H9 (cell line): Measurements from ENCODE around the gene OR8D2. TPM values are rescaled to one million over a fixed set of nuclear protein-coding genes. Genes with fewer than 3 reads are reported as not detected.

Experiments used
- DNase-seq: peaks from one replicate; pipeline ENCODE4 v3.0.0-alpha.2; 2017
- H2AFZ ChIP-seq: one replicate; pipeline ENCODE4 v1.6.1; 2013; ENCODE audit warnings: mild to moderate bottlenecking, low read length, control low read depth, moderate library complexity
- H2AK5ac ChIP-seq: 2 replicates; pipeline ENCODE4 v1.6.1; 2013; ENCODE audit warnings: low read length, control low read depth, mixed read lengths; ENCODE audit not compliant: insufficient read length
- H2BK120ac ChIP-seq: one replicate; pipeline ENCODE4 v1.6.1; 2013; ENCODE audit warnings: low read depth, mild to moderate bottlenecking, low read length, control low read depth, inconsistent platforms; ENCODE audit not compliant: poor library complexity, severe bottlenecking
- H2BK12ac ChIP-seq: 2 replicates; pipeline ENCODE4 v1.6.1; 2013; ENCODE audit warnings: low read length, control low read depth, mixed read lengths, low read depth; ENCODE audit not compliant: insufficient read length
- H2BK15ac ChIP-seq: 2 replicates; pipeline ENCODE4 v1.6.1; 2013; ENCODE audit warnings: low read depth, low read length, control low read depth
- H2BK20ac ChIP-seq: one replicate; pipeline ENCODE4 v1.6.1; 2013; ENCODE audit warnings: low read depth, mild to moderate bottlenecking, low read length, control low read depth, inconsistent platforms; ENCODE audit not compliant: poor library complexity, severe bottlenecking
- H2BK5ac ChIP-seq: 2 replicates; pipeline ENCODE4 v1.6.1; 2013; ENCODE audit warnings: low read length, control low read depth, mixed read lengths; ENCODE audit not compliant: insufficient read length
- H3K14ac ChIP-seq: 2 replicates; pipeline ENCODE4 v1.6.1; 2013; ENCODE audit warnings: low read length, control low read depth; ENCODE audit not compliant: insufficient read depth
- H3K18ac ChIP-seq: 2 replicates; pipeline ENCODE4 v1.6.1; 2013; ENCODE audit warnings: low read depth, mild to moderate bottlenecking, mixed read lengths, low read length, control low read depth; ENCODE audit not compliant: insufficient read length
- H3K23ac ChIP-seq: 2 replicates; pipeline ENCODE4 v1.6.1; 2013; ENCODE audit warnings: low read length, control low read depth, mixed read lengths, low read depth; ENCODE audit not compliant: insufficient read length
- H3K23me2 ChIP-seq: 2 replicates; pipeline ENCODE4 v1.6.1; 2013; ENCODE audit warnings: low read depth, mild to moderate bottlenecking, mixed read lengths, low read length, control low read depth; ENCODE audit not compliant: insufficient read length, poor library complexity, severe bottlenecking
- H3K27ac ChIP-seq: 2 replicates; pipeline ENCODE4 v1.5.1; 2013; ENCODE audit warnings: low read length, control low read depth, mixed read lengths, low read depth; ENCODE audit not compliant: insufficient read length
- H3K27me3 ChIP-seq: 2 replicates; pipeline ENCODE4 v1.6.1; 2013; ENCODE audit warnings: low read length, control low read depth, inconsistent platforms; ENCODE audit not compliant: insufficient read depth
- H3K4ac ChIP-seq: 2 replicates; pipeline ENCODE4 v1.6.1; 2013; ENCODE audit warnings: low read depth, mild to moderate bottlenecking, control low read depth, inconsistent platforms, low read length, moderate library complexity
- H3K4me1 ChIP-seq: 2 replicates; pipeline ENCODE4 v1.6.1; 2013; ENCODE audit warnings: low read length, control low read depth, inconsistent platforms; ENCODE audit not compliant: insufficient read depth
- H3K4me2 ChIP-seq: 2 replicates; pipeline ENCODE4 v1.6.1; 2013; ENCODE audit warnings: low read length, control low read depth, mixed read lengths; ENCODE audit not compliant: insufficient read length, insufficient read depth
- H3K56ac ChIP-seq: 2 replicates; pipeline ENCODE4 v1.6.1; 2013; ENCODE audit warnings: low read depth, mild to moderate bottlenecking, mixed read lengths, low read length, control low read depth; ENCODE audit not compliant: insufficient read length
- H3K79me1 ChIP-seq: 2 replicates; pipeline ENCODE4 v1.6.1; 2013; ENCODE audit warnings: low read depth, mild to moderate bottlenecking, moderate library complexity, low read length, control low read depth, inconsistent platforms; ENCODE audit not compliant: insufficient read depth, poor library complexity, severe bottlenecking
- H3K79me2 ChIP-seq: 2 replicates; pipeline ENCODE4 v1.6.1; 2013; ENCODE audit warnings: low read length, control low read depth, inconsistent platforms; ENCODE audit not compliant: insufficient read depth
- H3K9ac ChIP-seq: 2 replicates; pipeline ENCODE4 v1.6.1; 2013; ENCODE audit warnings: low read length, control low read depth, mixed read lengths; ENCODE audit not compliant: insufficient read length; ENCODE audit errors: extremely low read depth
- H3K9me3 ChIP-seq: one replicate; pipeline ENCODE4 v1.6.1; 2013; ENCODE audit warnings: low read depth, low read length, inconsistent platforms; ENCODE audit not compliant: control insufficient read depth
- H3T11ph ChIP-seq: one replicate; pipeline ENCODE4 v1.6.1; 2013; ENCODE audit warnings: mild to moderate bottlenecking, low read length, control low read depth, inconsistent platforms
- H4K20me1 ChIP-seq: one replicate; pipeline ENCODE4 v1.6.1; 2013; ENCODE audit not compliant: control insufficient read depth, insufficient read length, insufficient read depth
- H4K5ac ChIP-seq: 2 replicates; pipeline ENCODE4 v1.6.1; 2013; ENCODE audit warnings: low read depth, mild to moderate bottlenecking, mixed read lengths, low read length, control low read depth; ENCODE audit not compliant: insufficient read length
- H4K8ac ChIP-seq: replicated peaks from 2 replicates; pipeline ENCODE4 v1.6.1; 2013; ENCODE audit warnings: low read length, control low read depth, mixed read lengths, low read depth; ENCODE audit not compliant: insufficient read length
- H4K91ac ChIP-seq: 2 replicates; pipeline ENCODE4 v1.6.1; 2013; ENCODE audit warnings: low read depth, mild to moderate bottlenecking, moderate library complexity, mixed read lengths, low read length, control low read depth; ENCODE audit not compliant: insufficient read length
- H3K27ac Mint-ChIP-seq, 3 experiments: 2 replicates in 2 of 3; 3 replicates in 1 of 3; pipeline ENCODE4 v1.8.0; 2020 to 2021; ENCODE audit warnings: mixed read lengths in 3 of 3, mild to moderate bottlenecking in 1 of 3, moderate library complexity in 1 of 3
- H3K27me3 Mint-ChIP-seq: 2 replicates; pipeline ENCODE4 v1.8.0; 2021; ENCODE audit warnings: low read depth, mild to moderate bottlenecking, moderate library complexity, mixed read lengths
- H3K36me3 Mint-ChIP-seq, 3 experiments: 2 replicates in 2 of 3; 3 replicates in 1 of 3; pipeline ENCODE4 v1.8.0; 2020 to 2021; ENCODE audit warnings: low read depth in 3 of 3, mixed read lengths in 3 of 3; ENCODE audit not compliant: insufficient read depth in 1 of 3
- H3K4me1 Mint-ChIP-seq, 2 experiments: 2 replicates each; pipeline ENCODE4 v1.8.0; 2020; ENCODE audit warnings: mixed read lengths in 2 of 2
- H3K4me3 Mint-ChIP-seq, 2 experiments: 2 replicates in 1 of 2; 3 replicates in 1 of 2; pipeline ENCODE4 v1.8.0; 2020 to 2021; ENCODE audit warnings: mild to moderate bottlenecking in 2 of 2, mixed read lengths in 2 of 2, moderate library complexity in 1 of 2
- H3K9me3 Mint-ChIP-seq, 2 experiments: 2 replicates in 1 of 2; 3 replicates in 1 of 2; pipeline ENCODE4 v1.8.0; 2020; ENCODE audit warnings: mild to moderate bottlenecking in 2 of 2, mixed read lengths in 2 of 2, moderate library complexity in 1 of 2
- CTCF ChIP-seq: fragments of 200-600 bp; sonication (generic); conservative IDR thresholded peaks from 3 replicates; pipeline ENCODE4 v1.8.0; 2021; ENCODE audit warnings: antibody characterized with exemption, mild to moderate bottlenecking
- WGBS: extraction: QIAGEN DNeasy Blood & Tissue Kit; methylation state at CpG from one replicate; pipeline ENCODE4 v1.1.7; 2013; ENCODE audit warnings: missing lambda C conversion rate, low lambda C conversion rate, mixed read lengths; ENCODE audit not compliant: insufficient read length; ENCODE audit errors: extremely low coverage; 5-methylcytosine and 5-hydroxymethylcytosine counted together
- total RNA-seq: library from RNA; stranded (reverse); gene quantifications from 2 replicates; pipeline ENCODE4 v1.2.1, GENCODE V29; 2021

OR8D2 gene
- total RNA-seq, 1 experiment from 2014 or later: not detected

DNA sequence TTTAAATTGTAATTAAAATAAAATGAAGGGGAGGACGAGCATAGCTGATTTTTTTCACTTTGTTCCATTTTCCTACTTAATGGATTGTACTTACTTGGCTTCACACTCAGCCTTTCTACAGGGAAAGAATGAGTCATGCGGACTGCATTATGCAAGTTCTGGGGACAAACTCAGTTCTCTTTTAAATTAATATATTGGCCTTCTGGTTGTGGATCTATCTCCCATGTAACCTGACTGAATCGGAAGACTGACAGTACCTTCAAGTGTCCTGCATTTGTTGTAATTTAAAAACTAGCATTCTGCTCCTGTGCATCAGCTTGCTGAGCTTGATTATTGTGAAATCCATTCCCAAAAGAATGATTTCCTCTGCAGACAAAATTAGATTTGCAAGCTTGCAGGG is 18.4 kb downstream of the OR8D2 start:
- H3K27me3 Mint-ChIP-seq: no peaks in the 10 kb centered on the region; the same call in 1 of the 2 replicates

More for the DNA sequence above, 18.4 kb downstream of the OR8D2 start:
- no peaks in the 10 kb centered on the region for H3K79me1 ChIP-seq
- no peak overlapping the region for H3K23ac ChIP-seq
- H2BK120ac ChIP-seq: no peak overlapping the region
- H3K27ac ChIP-seq: no peak overlapping the region
- no peaks in the 10 kb centered on the region; the same call in 1 of the 2 replicates for H3K27me3 ChIP-seq
- H2BK15ac ChIP-seq: no peak overlapping the region
- H3K9ac ChIP-seq: no peak overlapping the region
- no peak overlapping the region for H2BK12ac ChIP-seq
- TF ChIP-seq CTCF: no peak
- H4K91ac ChIP-seq: no peak overlapping the region
- Mint-ChIP-seq H3K4me1 (peaks cover 16 to 19% of the 10 kb centered on the region in 2 experiments), H3K36me3 (no peaks in the 10 kb centered on the region), H3K9me3 (no peaks in the 10 kb centered on the region), H3K27ac (no peak overlapping the region), H3K4me3 (no peak overlapping the region)
- no peak overlapping the region for H2BK20ac ChIP-seq
- H3K4me1 ChIP-seq: peaks cover 5% of the 10 kb centered on the region
- H3K9me3 ChIP-seq: no peaks in the 10 kb centered on the region
- H3K56ac ChIP-seq: no peak overlapping the region
- no peak overlapping the region for H3T11ph ChIP-seq
- H3K4me2 ChIP-seq: no peak overlapping the region
- H2AFZ ChIP-seq: no peak overlapping the region
- WGBS: no CpG with 5 or more reads among the region's 3 CpGs
- H4K5ac ChIP-seq: no peak overlapping the region
- H3K23me2 ChIP-seq: no peaks in the 10 kb centered on the region
- no peak overlapping the region for H2BK5ac ChIP-seq
- no peaks in the 10 kb centered on the region for H3K79me2 ChIP-seq
- no peaks in the 10 kb centered on the region for H4K20me1 ChIP-seq
- H4K8ac ChIP-seq: no peak overlapping the region
- no peak overlapping the region for H3K14ac ChIP-seq
- H2AK5ac ChIP-seq: no peak overlapping the region
- DNase-seq: no peak
- H3K4ac ChIP-seq: no peak overlapping the region
- H3K18ac ChIP-seq: no peak overlapping the region
